HEK293T (cell line): ENCODE measurements around the gene CPED1.

Source experiments
- CTCF ChIA-PET: fragments of 350-600 bp; formaldehyde crosslinking; extraction: SDS; loops from one replicate; lab custom pipeline; 2021; ENCODE audit warnings: antibody characterized with exemption, inconsistent platforms; lab: Yijun Ruan, JAX
- POLR2A ChIA-PET: fragments of 350-600 bp; formaldehyde crosslinking; extraction: SDS; loops from one replicate; lab custom pipeline; 2020; ENCODE audit warnings: antibody characterized with exemption, inconsistent platforms; lab: Yijun Ruan, JAX
- DNase-seq: peaks from one replicate; pipeline ENCODE4 v3.0.0; 2012; ENCODE audit warnings: mixed read lengths; ENCODE audit errors: extremely low spot score
- ARNT ChIP-seq: fragments of 450-650 bp; IDR thresholded peaks from 2 replicates; pipeline ENCODE4 v1.6.1; 2017; ENCODE audit warnings: mild to moderate bottlenecking
- BHLHE40 ChIP-seq: fragments of 450-650 bp; IDR thresholded peaks from 2 replicates; pipeline ENCODE4 v1.6.1; 2016; ENCODE audit warnings: mild to moderate bottlenecking, moderate library complexity, borderline replicate concordance
- CTBP1 ChIP-seq: fragments of 450-650 bp; IDR thresholded peaks from 2 replicates; pipeline ENCODE4 v1.6.1; 2016; ENCODE audit warnings: borderline replicate concordance
- ELF4 ChIP-seq: fragments of 450-650 bp; IDR thresholded peaks from 2 replicates; pipeline ENCODE4 v1.6.1; 2017; ENCODE audit warnings: antibody characterized with exemption
- FOXA1 ChIP-seq: fragments of 450-650 bp; IDR thresholded peaks from 2 replicates; pipeline ENCODE4 v1.6.1; 2016; ENCODE audit warnings: mild to moderate bottlenecking
- FOXK2 ChIP-seq: fragments of 450-650 bp; IDR thresholded peaks from 2 replicates; pipeline ENCODE4 v1.6.1; 2016; ENCODE audit warnings: mild to moderate bottlenecking
- FOXM1 ChIP-seq: fragments of 450-650 bp; IDR thresholded peaks from 2 replicates; pipeline ENCODE4 v1.6.1; 2017; ENCODE audit warnings: mild to moderate bottlenecking, borderline replicate concordance
- HDGF ChIP-seq: fragments of 450-650 bp; IDR thresholded peaks from 2 replicates; pipeline ENCODE4 v1.6.1; 2017; ENCODE audit warnings: antibody characterized with exemption, borderline replicate concordance
- L3MBTL2 ChIP-seq: fragments of 450-650 bp; conservative IDR thresholded peaks from 2 replicates; pipeline ENCODE4 v1.6.1; 2016; ENCODE audit warnings: mild to moderate bottlenecking
- LEF1 ChIP-seq: fragments of 450-650 bp; IDR thresholded peaks from 2 replicates; pipeline ENCODE4 v1.6.1; 2017; ENCODE audit warnings: mild to moderate bottlenecking, borderline replicate concordance
- NFRKB ChIP-seq: fragments of 450-650 bp; IDR thresholded peaks from 2 replicates; pipeline ENCODE4 v1.6.1; 2016; ENCODE audit warnings: mild to moderate bottlenecking, moderate library complexity
- PKNOX1 ChIP-seq: fragments of 450-650 bp; IDR thresholded peaks from 2 replicates; pipeline ENCODE4 v1.6.1; 2016
- SP1 ChIP-seq: fragments of 450-650 bp; IDR thresholded peaks from 2 replicates; pipeline ENCODE4 v1.6.1; 2017
- SUZ12 ChIP-seq: fragments of 450-650 bp; IDR thresholded peaks from 2 replicates; pipeline ENCODE4 v1.6.1; 2016; ENCODE audit warnings: mild to moderate bottlenecking
- TARDBP ChIP-seq: fragments of 450-650 bp; IDR thresholded peaks from 2 replicates; pipeline ENCODE4 v1.6.1; 2016
- ZNF384 ChIP-seq: fragments of 450-650 bp; IDR thresholded peaks from 2 replicates; pipeline ENCODE4 v1.6.1; 2016

The CPED1 gene

GRCh38 chr7:121038717-121039509, 50.4 kb downstream of the CPED1 start:
- POLR2A ChIA-PET = no interaction called here
- CTCF ChIA-PET = no interaction called here
- TF ChIP-seq ARNT (no peak), SUZ12 (no peak), L3MBTL2 (no peak), CTBP1 (no peak), ZNF384 (no peak), PKNOX1 (no peak), NFRKB (no peak), LEF1 (no peak), TARDBP (no peak), FOXK2 (no peak), FOXA1 (no peak), ELF4 (no peak), HDGF (no peak), BHLHE40 (no peak), FOXM1 (no peak), SP1 (no peak)
- DNase-seq = no peak

- DNase-seq = no peak
- ChIA-PET POLR2A (no interaction called here), CTCF (no interaction called here)
- TF ChIP-seq CTBP1 (no peak), HDGF (no peak), NFRKB (no peak), SP1 (no peak), FOXM1 (no peak), BHLHE40 (no peak), TARDBP (no peak), ARNT (no peak), ELF4 (no peak), SUZ12 (no peak), PKNOX1 (no peak), FOXK2 (no peak), L3MBTL2 (no peak)
Observed at GRCh38 chr7:121039510-121039822, 51.0 kb downstream of the CPED1 start.

GRCh38 chr7:121039994-121040393, 51.5 kb downstream of the CPED1 start:
- CTCF ChIA-PET = no interaction called here
- POLR2A ChIA-PET = no interaction called here
- TF ChIP-seq SP1 = no peak
- TF ChIP-seq HDGF = no peak
- no peak for TF ChIP-seq NFRKB
- TF ChIP-seq ARNT = no peak
- no peak for TF ChIP-seq ZNF384
- no peak for TF ChIP-seq L3MBTL2
- TF ChIP-seq FOXM1 = no peak
- TF ChIP-seq TARDBP = no peak
- TF ChIP-seq SUZ12 = no peak
- no peak for TF ChIP-seq PKNOX1
- TF ChIP-seq LEF1 = no peak
- TF ChIP-seq FOXK2 = no peak
- TF ChIP-seq BHLHE40 = no peak
- TF ChIP-seq CTBP1 = no peak
- no peak for TF ChIP-seq ELF4
- TF ChIP-seq FOXA1 = no peak
- DNase-seq = no peak

GRCh38 chr7:121041516-121042148, 53.1 kb downstream of the CPED1 start:
- TF ChIP-seq TARDBP = no peak
- no peak for TF ChIP-seq FOXK2
- no peak for TF ChIP-seq PKNOX1
- TF ChIP-seq BHLHE40 = no peak
- TF ChIP-seq FOXA1 = no peak
- TF ChIP-seq SP1 = no peak
- no peak for TF ChIP-seq L3MBTL2
- TF ChIP-seq ZNF384 = no peak
- no peak for TF ChIP-seq ARNT
- no peak for TF ChIP-seq NFRKB
- no peak for TF ChIP-seq HDGF
- no peak for TF ChIP-seq ELF4
- no peak for TF ChIP-seq SUZ12
- TF ChIP-seq CTBP1 = no peak
- TF ChIP-seq FOXM1 = no peak
- TF ChIP-seq LEF1 = no peak
- DNase-seq = no peak
- CTCF ChIA-PET = no interaction called here
- POLR2A ChIA-PET = no interaction called here

- ChIA-PET CTCF (no interaction called here), POLR2A (no interaction called here)
- TF ChIP-seq FOXK2 (no peak), ARNT (no peak)
- DNase-seq = no peak
Observed at GRCh38 chr7:121042195-121042594, 53.7 kb downstream of the CPED1 start.

- CTCF ChIA-PET = no interaction called here
- no peak for TF ChIP-seq ZNF384
- TF ChIP-seq FOXM1 = no peak
- no peak for TF ChIP-seq CTBP1
- TF ChIP-seq L3MBTL2 = no peak
- TF ChIP-seq NFRKB = no peak
- no peak for TF ChIP-seq TARDBP
- no peak for TF ChIP-seq BHLHE40
- no peak for TF ChIP-seq SP1
- TF ChIP-seq LEF1 = no peak
- no peak for TF ChIP-seq FOXA1
- TF ChIP-seq SUZ12 = no peak
- TF ChIP-seq ARNT = no peak
- no peak for TF ChIP-seq PKNOX1
- TF ChIP-seq ELF4 = no peak
- no peak for TF ChIP-seq FOXK2
- TF ChIP-seq HDGF = no peak
Observed at GRCh38 chr7:121042899-121043298, 54.4 kb downstream of the CPED1 start.

More at GRCh38 chr7:121042899-121043298, 54.4 kb downstream of the CPED1 start:
- POLR2A ChIA-PET = no interaction called here
- DNase-seq = no peak
